ENCODE measurements around the gene ACO2. TPM values are rescaled to one million over a fixed set of nuclear protein-coding genes. Genes with fewer than 3 reads are reported as not detected.

The ACO2 gene
- total RNA-seq, 4 donors from 2014 or later, result 78.7 to 218 (median 90.0) TPM

DNA sequence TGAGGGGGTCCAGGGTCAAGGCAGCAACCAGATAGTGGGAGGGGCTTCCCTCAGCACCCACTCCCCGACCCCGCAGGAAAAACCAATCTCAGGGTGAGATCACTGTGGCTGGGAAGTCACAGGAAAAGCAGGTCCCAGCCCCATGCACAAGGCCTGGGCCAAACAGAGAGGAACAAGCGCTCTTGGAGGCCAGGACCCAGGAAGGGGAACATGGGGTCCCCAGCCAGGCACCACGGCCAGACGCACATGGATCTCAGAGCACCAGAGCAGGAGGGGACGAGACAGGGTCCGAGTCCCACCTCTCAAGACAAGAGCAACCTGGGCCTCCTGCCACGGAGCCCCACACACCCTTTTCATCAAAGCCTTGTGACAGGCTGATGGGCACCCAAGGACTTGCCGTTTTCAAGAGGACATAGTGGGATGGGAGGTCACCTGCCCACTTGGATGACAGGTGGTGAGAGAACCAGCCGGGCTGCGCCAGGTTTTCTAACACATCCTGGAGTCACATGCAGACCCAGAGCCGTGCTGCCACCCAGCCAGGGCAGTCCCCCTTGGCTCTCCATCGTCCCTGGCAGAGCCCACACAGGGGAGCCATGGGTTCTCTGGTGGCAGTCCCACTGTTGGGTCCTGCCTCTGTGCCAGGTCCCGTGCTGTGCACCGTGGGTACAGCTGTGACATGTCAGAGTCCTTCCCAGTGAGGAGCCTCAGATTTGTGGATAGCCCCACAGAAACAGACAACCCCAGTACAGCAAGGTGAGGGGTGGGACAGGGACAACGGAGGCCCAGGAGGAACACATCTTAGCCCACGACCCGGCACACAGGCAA lies 62.2 kb downstream of the ACO2 start:
- no peak for TF ChIP-seq CTCF (IDR thresholded peaks at IDR 0.05; ENCODE audit: low read depth)

DNA sequence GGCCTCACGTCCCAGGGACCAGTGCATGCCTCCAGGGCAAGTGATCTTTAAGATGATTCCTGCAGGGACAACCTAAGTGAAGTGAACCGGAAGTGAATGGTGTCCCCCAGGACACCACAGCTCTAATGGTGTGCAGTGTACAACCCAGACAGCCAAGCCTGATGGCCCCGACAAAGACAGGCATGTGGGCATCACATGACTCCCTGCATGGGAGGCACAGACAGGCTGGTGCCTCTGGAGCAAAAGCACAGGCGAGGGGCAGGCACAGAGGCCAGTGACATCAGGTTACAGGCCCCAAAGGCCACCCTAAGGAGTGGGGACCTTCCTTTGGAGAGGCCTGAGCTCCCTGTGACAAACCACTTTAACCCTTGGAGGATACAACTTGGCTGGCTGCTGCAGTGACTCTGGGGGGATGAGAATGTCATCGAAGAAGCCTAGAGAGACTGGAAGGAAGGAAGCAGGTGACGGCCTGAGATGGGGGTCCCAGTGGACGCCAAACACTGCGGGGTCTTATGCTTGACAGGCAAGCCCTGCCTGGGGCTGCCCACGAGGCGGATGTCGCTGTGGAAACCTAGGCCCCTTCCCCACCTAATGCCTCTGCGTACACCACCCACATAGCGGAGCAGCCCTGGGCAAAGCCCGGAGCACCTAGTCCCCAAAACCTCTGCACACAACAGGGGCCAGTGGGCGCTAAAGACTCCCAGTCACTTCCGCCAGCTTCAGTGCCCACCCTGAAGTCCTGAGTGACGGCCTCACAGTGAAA lies 63.0 kb downstream of the ACO2 start:
- no peak for TF ChIP-seq CTCF (IDR thresholded peaks at IDR 0.05; ENCODE audit: low read depth)

DNA sequence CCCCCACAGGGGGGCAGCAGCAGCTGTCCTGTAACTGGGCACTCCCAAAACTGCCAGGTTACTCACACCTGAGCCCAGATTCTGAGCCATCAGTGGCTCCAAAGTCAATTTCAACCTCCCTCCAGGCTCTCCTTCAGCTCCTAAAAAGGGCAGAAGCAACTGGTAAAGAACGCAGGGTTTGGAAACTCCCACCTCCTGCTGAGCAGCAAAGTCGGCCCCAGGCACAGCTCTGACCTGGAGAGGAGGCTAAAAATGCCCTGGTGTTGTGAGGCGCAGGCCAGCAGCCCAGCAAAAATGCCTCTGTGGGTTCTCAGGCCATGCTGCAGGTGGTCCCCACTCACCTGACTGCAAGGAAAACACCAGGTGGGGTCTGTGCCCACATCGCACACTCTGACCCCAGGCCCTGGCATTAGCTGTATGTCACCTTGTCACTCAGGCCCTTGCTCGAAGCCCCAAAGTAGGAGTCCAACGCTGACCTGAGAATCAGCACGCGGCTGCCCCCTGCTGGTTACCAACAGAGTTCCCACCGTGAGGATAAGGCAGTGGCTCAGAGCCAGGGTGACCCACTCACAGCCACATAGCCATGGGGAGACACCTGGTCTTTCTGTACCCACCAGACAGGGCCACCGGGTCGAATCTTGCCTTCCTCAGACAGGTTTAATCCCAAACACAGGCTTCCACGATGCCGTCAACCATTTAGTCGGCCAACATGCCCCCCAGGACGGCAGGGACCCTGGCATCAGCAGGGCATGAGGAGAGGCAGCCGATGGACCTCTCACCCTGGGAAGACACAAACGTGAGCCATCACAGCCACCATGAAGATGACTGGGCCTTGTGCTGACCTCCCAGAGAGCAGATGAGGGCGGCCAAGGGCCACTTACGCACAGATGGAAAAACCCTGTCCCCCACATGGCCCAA lies 64.2 kb downstream of the ACO2 start:
- TF ChIP-seq CTCF (IDR thresholded peaks at IDR 0.05; ENCODE audit: low read depth), result no peak

- TF ChIP-seq CTCF (IDR thresholded peaks at IDR 0.05; ENCODE audit: low read depth), result no peak
Measured at GRCh38 chr22:41534219-41534618, 65.3 kb downstream of the ACO2 start.

GRCh38 chr22:41535244-41535643 lies 66.3 kb downstream of the ACO2 start:
- TF ChIP-seq CTCF (IDR thresholded peaks at IDR 0.05; ENCODE audit: low read depth), result no peak

- TF ChIP-seq CTCF (IDR thresholded peaks at IDR 0.05; ENCODE audit: low read depth), result no peak
Measured at GRCh38 chr22:41537203-41537602, 68.3 kb downstream of the ACO2 start.

Data from subcutaneous adipose tissue (tissue), 4 donors.